Cardiac septum (tissue), 1 donor: Measurements from ENCODE around the gene GAB2. TPM values are rescaled to one million over a fixed set of nuclear protein-coding genes. Genes with fewer than 3 reads are reported as not detected.
"Not testable (repeated sequence)": the region's sequence is repeated elsewhere in the genome, so short reads cannot be mapped to it uniquely, and the experiment has no call there.

ENCODE experiments used
- DNase-seq: peaks from one replicate; pipeline ENCODE4 v3.0.0-alpha.2; 2020; ENCODE audit warnings: low spot score
- intact Hi-C: fragments of 100-400 bp; cut with DNase I; formaldehyde crosslinking; loops from one replicate; pipeline ENCODE4 v1.14.0; 2022
- long read RNA-seq: library from polyadenylated mRNA; unstranded; transcript quantifications from one replicate; pipeline ENCODE4 v2.0.0, GENCODE V29; 2021
- total RNA-seq: library from RNA; stranded (reverse); fragmentation: NEBNext Ultra II Directional; extraction: Animal tissue kit (Norgen Biotek cat#: 25700); gene quantifications from one replicate; pipeline ENCODE4 v1.2.1, GENCODE V29; 2021
- donor health status: DM: no; HTN: no; CAD: no.

Gene GAB2
- 42.9 TPM for total RNA-seq
- long read RNA-seq, partial matches to known transcripts, result 1 of 20 reads
- long read RNA-seq, other reads (novel, unspliced or antisense), result 19 of 20 reads

GRCh38 chr11:78417175-78417887 lies at the start of gene GAB2:
TSS of gene GAB2 (minus strand) at chr11:78417820. CDS start at chr11:78417720, 100 bp downstream.
- intact Hi-C loops, result loop anchor here (5.0 kb wide), 5 partner anchors 65 to 280 kb away; partner anchors contain the start of gene ALG8
- DNase-seq, result no peak

GRCh38 chr11:78467370-78467769 lies 49.8 kb upstream of the GAB2 start:
- intact Hi-C loops, result no loop called here

GRCh38 chr11:78465169-78465942 lies 47.7 kb upstream of the GAB2 start:
- intact Hi-C loops, result no loop called here
- DNase-seq, result no peak

More at GRCh38 chr11:78467370-78467769, 49.8 kb upstream of the GAB2 start:
- DNase-seq, result no peak

GRCh38 chr11:78464787-78465168 lies 47.2 kb upstream of the GAB2 start:
- DNase-seq, intact Hi-C loops: not testable (repeated sequence)

- no peak for DNase-seq
- intact Hi-C loops, result no loop called here
Observed at GRCh38 chr11:78460471-78460870, 42.9 kb upstream of the GAB2 start.

- no peak for DNase-seq
- intact Hi-C loops, result no loop called here
Observed at GRCh38 chr11:78459738-78460137, 42.1 kb upstream of the GAB2 start.

- intact Hi-C loops, result no loop called here
Observed at GRCh38 chr11:78457448-78457847, 39.8 kb upstream of the GAB2 start.

GRCh38 chr11:78453140-78453935 lies 35.7 kb upstream of the GAB2 start:
- no peak for DNase-seq
- intact Hi-C loops, result no loop called here

More at GRCh38 chr11:78457448-78457847, 39.8 kb upstream of the GAB2 start:
- no peak for DNase-seq

- no peak for DNase-seq
- intact Hi-C loops, result no loop called here
Observed at GRCh38 chr11:78451371-78452150, 33.9 kb upstream of the GAB2 start.

GRCh38 chr11:78450866-78451265 lies 33.2 kb upstream of the GAB2 start:
- intact Hi-C loops, result no loop called here
- DNase-seq, result no peak

- intact Hi-C loops, result no loop called here
- no peak for DNase-seq
Observed at GRCh38 chr11:78449866-78450265, 32.2 kb upstream of the GAB2 start.

- intact Hi-C loops, result no loop called here
- no peak for DNase-seq
Observed at GRCh38 chr11:78446210-78446609, 28.6 kb upstream of the GAB2 start.

- intact Hi-C loops, result no loop called here
- DNase-seq, result no peak
Observed at GRCh38 chr11:78444726-78445125, 27.1 kb upstream of the GAB2 start.

GRCh38 chr11:78441956-78442355 lies 24.3 kb upstream of the GAB2 start:
- intact Hi-C loops, result no loop called here
- no peak for DNase-seq

GRCh38 chr11:78438298-78438975 lies 20.8 kb upstream of the GAB2 start:
- intact Hi-C loops, result no loop called here
- no peak for DNase-seq

GRCh38 chr11:78432956-78433355 lies 15.3 kb upstream of the GAB2 start:
- intact Hi-C loops, result no loop called here
- no peak for DNase-seq

GRCh38 chr11:78432058-78432515 lies 14.5 kb upstream of the GAB2 start:
- no peak for DNase-seq
- intact Hi-C loops, result no loop called here

GRCh38 chr11:78429660-78430059 lies 12.0 kb upstream of the GAB2 start:
- intact Hi-C loops, result no loop called here

GRCh38 chr11:78429209-78429608 lies 11.6 kb upstream of the GAB2 start:
- no peak for DNase-seq
- intact Hi-C loops, result no loop called here

More at GRCh38 chr11:78429660-78430059, 12.0 kb upstream of the GAB2 start:
- DNase-seq, result no peak
